Neural cell (in vitro differentiated cells): ENCODE results near the gene TFR2. TPM values are rescaled to one million over a fixed set of nuclear protein-coding genes. Genes with fewer than 3 reads are reported as not detected.

Experiments used
- H2AFZ ChIP-seq: fragments of 200-600, 300-800 bp; sonication (generic), shearing (Covaris generic); 2 replicates; pipeline ENCODE4 v1.6.0; 2014; ENCODE audit warnings: low read depth, mild to moderate bottlenecking, antibody characterized with exemption, low read length, moderate library complexity
- H3F3A ChIP-seq: fragments of 200-600 bp; shearing (Covaris generic); 2 replicates; pipeline ENCODE4 v1.6.1; 2016; ENCODE audit warnings: mild to moderate bottlenecking, moderate library complexity, mixed read lengths, antibody characterized with exemption, low read length; ENCODE audit not compliant: insufficient read depth, poor library complexity, severe bottlenecking
- H3K27ac ChIP-seq: fragments of 200-600, 300-800 bp; sonication (generic), shearing (Covaris generic); 2 replicates; pipeline ENCODE4 v1.5.1; 2014; ENCODE audit warnings: mild to moderate bottlenecking, low read length, moderate library complexity
- H3K27me3 ChIP-seq: fragments of 300-800, 200-600 bp; sonication (generic), shearing (Covaris generic); 2 replicates; pipeline ENCODE4 v1.6.0; 2014; ENCODE audit warnings: mild to moderate bottlenecking, low read depth, low read length, moderate library complexity; ENCODE audit not compliant: insufficient read depth
- H3K36me3 ChIP-seq: fragments of 300-800, 200-600 bp; sonication (generic), shearing (Covaris generic); 2 replicates; pipeline ENCODE4 v1.5.1; 2014; ENCODE audit warnings: mild to moderate bottlenecking, antibody characterized with exemption, low read length, moderate library complexity; ENCODE audit not compliant: insufficient read depth
- H3K4me2 ChIP-seq: fragments of 300-800, 200-600 bp; sonication (generic), shearing (Covaris generic); 2 replicates; pipeline ENCODE4 v1.6.0; 2014; ENCODE audit warnings: mild to moderate bottlenecking, low read length
- H3K4me3 ChIP-seq: fragments of 300-800, 200-600 bp; sonication (generic), shearing (Covaris generic); 2 replicates; pipeline ENCODE4 v1.5.1; 2014; ENCODE audit warnings: mild to moderate bottlenecking, low read length, moderate library complexity
- H3K79me2 ChIP-seq: fragments of 200-600 bp; shearing (Covaris generic); replicated peaks from 2 replicates; pipeline ENCODE4 v1.6.0; 2014; ENCODE audit warnings: mild to moderate bottlenecking, low read length, moderate library complexity; ENCODE audit not compliant: insufficient read depth
- H3K9ac ChIP-seq: fragments of 300-800, 200-600 bp; sonication (generic), shearing (Covaris generic); 2 replicates; pipeline ENCODE4 v1.6.1; 2016; ENCODE audit warnings: mild to moderate bottlenecking, low read length, mixed read lengths
- H3K9me2 ChIP-seq: fragments of 200-600 bp; shearing (Covaris generic); 2 replicates; pipeline ENCODE4 v1.6.1; 2016; ENCODE audit warnings: mild to moderate bottlenecking, low read length, mixed read lengths; ENCODE audit not compliant: insufficient read depth
- H3K9me3 ChIP-seq: fragments of 200-600, 300-800 bp; sonication (generic), shearing (Covaris generic); 2 replicates; pipeline ENCODE4 v1.6.1; 2016; ENCODE audit warnings: mild to moderate bottlenecking, mixed run types, low read length, moderate library complexity, mixed read lengths
- H4K20me1 ChIP-seq: fragments of 200-600 bp; shearing (Covaris generic); 2 replicates; pipeline ENCODE4 v1.6.1; 2016; ENCODE audit warnings: mild to moderate bottlenecking, mixed run types; ENCODE audit not compliant: insufficient read depth
- EP300 ChIP-seq: fragments of 450-650 bp; conservative IDR thresholded peaks from 2 replicates; pipeline ENCODE4 v1.6.1; 2014; ENCODE audit warnings: antibody characterized with exemption, mild to moderate bottlenecking, moderate library complexity; ENCODE audit not compliant: poor library complexity, severe bottlenecking
- EZH2 ChIP-seq: fragments of 200-600, 300-800 bp; shearing (Covaris generic), sonication (generic); IDR thresholded peaks from 2 replicates; pipeline ENCODE4 v1.6.1; 2014; ENCODE audit warnings: antibody characterized with exemption, low read length, borderline replicate concordance, mild to moderate bottlenecking; ENCODE audit not compliant: insufficient read depth, poor library complexity, severe bottlenecking
- MXI1 ChIP-seq: fragments of 450-650 bp; conservative IDR thresholded peaks from 2 replicates; pipeline ENCODE4 v1.6.1; 2014; ENCODE audit warnings: antibody characterized with exemption, mild to moderate bottlenecking; ENCODE audit not compliant: poor library complexity, severe bottlenecking
- POLR2AphosphoS5 ChIP-seq: IDR thresholded peaks from 2 replicates; pipeline ENCODE4 v1.6.1; 2012
- RAD21 ChIP-seq: fragments of 450-650 bp; conservative IDR thresholded peaks from 2 replicates; pipeline ENCODE4 v1.6.1; 2014; ENCODE audit warnings: antibody characterized with exemption, mild to moderate bottlenecking, moderate library complexity
- SMC3 ChIP-seq: fragments of 450-650 bp; conservative IDR thresholded peaks from 2 replicates; pipeline ENCODE4 v1.6.1; 2014; ENCODE audit warnings: antibody characterized with exemption, mild to moderate bottlenecking, moderate library complexity; ENCODE audit not compliant: poor library complexity
- TAF1 ChIP-seq: IDR thresholded peaks from 2 replicates; pipeline ENCODE4 v1.6.1; 2012; ENCODE audit warnings: low read depth
- polyA plus RNA-seq: library from polyadenylated mRNA; depleted of rRNA; stranded (reverse); fragments of >200 nt; gene quantifications from 2 replicates; pipeline ENCODE4 v1.2.3, GENCODE V29; 2014
- TF ChIP-seq, protein P1 (sequence below): fragments of 450-650 bp; IDR thresholded peaks from 2 replicates; pipeline ENCODE4 v1.5.1; 2014; ENCODE audit warnings: antibody characterized with exemption, mild to moderate bottlenecking, moderate library complexity; ENCODE audit not compliant: poor library complexity, severe bottlenecking
- TF ChIP-seq, protein P2 (sequence below): IDR thresholded peaks from 2 replicates; pipeline ENCODE4 v1.6.1; 2012; ENCODE audit warnings: borderline replicate concordance

The TFR2 gene
- polyA plus RNA-seq, 1 donor from 2014 or later = 21.0 TPM

DNA sequence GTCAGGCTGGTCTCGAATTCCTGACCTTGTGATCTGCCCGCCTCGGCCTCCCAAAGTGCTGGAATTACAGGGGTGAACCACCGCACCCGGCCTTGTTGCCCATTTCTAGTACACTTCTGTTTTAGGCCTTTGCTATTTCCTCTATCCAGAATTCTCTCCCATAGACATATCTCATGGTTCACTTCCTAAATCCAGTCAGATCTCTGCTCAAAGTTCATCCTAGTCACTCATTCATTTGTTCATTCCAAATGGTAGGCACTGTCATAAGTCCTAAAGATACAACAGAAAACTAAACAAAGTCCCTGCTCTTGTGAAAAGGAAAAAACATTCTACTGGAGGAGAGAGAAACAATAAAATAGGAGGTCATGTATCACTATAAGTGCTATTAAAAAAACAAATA lies 31.4 kb downstream of the TFR2 start:
- TF ChIP-seq, protein P1, sequence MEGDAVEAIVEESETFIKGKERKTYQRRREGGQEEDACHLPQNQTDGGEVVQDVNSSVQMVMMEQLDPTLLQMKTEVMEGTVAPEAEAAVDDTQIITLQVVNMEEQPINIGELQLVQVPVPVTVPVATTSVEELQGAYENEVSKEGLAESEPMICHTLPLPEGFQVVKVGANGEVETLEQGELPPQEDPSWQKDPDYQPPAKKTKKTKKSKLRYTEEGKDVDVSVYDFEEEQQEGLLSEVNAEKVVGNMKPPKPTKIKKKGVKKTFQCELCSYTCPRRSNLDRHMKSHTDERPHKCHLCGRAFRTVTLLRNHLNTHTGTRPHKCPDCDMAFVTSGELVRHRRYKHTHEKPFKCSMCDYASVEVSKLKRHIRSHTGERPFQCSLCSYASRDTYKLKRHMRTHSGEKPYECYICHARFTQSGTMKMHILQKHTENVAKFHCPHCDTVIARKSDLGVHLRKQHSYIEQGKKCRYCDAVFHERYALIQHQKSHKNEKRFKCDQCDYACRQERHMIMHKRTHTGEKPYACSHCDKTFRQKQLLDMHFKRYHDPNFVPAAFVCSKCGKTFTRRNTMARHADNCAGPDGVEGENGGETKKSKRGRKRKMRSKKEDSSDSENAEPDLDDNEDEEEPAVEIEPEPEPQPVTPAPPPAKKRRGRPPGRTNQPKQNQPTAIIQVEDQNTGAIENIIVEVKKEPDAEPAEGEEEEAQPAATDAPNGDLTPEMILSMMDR = no peak
- TF ChIP-seq MXI1 (no peak), POLR2AphosphoS5 (no peak), EP300 (no peak), SMC3 (no peak), TAF1 (no peak), EZH2 (no peak), RAD21 (no peak)
- TF ChIP-seq, protein P2, sequence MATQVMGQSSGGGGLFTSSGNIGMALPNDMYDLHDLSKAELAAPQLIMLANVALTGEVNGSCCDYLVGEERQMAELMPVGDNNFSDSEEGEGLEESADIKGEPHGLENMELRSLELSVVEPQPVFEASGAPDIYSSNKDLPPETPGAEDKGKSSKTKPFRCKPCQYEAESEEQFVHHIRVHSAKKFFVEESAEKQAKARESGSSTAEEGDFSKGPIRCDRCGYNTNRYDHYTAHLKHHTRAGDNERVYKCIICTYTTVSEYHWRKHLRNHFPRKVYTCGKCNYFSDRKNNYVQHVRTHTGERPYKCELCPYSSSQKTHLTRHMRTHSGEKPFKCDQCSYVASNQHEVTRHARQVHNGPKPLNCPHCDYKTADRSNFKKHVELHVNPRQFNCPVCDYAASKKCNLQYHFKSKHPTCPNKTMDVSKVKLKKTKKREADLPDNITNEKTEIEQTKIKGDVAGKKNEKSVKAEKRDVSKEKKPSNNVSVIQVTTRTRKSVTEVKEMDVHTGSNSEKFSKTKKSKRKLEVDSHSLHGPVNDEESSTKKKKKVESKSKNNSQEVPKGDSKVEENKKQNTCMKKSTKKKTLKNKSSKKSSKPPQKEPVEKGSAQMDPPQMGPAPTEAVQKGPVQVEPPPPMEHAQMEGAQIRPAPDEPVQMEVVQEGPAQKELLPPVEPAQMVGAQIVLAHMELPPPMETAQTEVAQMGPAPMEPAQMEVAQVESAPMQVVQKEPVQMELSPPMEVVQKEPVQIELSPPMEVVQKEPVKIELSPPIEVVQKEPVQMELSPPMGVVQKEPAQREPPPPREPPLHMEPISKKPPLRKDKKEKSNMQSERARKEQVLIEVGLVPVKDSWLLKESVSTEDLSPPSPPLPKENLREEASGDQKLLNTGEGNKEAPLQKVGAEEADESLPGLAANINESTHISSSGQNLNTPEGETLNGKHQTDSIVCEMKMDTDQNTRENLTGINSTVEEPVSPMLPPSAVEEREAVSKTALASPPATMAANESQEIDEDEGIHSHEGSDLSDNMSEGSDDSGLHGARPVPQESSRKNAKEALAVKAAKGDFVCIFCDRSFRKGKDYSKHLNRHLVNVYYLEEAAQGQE = no peak
- no peak overlapping the region for H3K27ac ChIP-seq
- H3F3A ChIP-seq = no peaks in the 10 kb centered on the region
- no peaks in the 10 kb centered on the region for H4K20me1 ChIP-seq
- no peak overlapping the region for H3K9ac ChIP-seq
- no peaks in the 10 kb centered on the region for H3K9me2 ChIP-seq
- H3K4me3 ChIP-seq = no peak overlapping the region
- H3K4me2 ChIP-seq = no peak overlapping the region
- no peaks in the 10 kb centered on the region for H3K9me3 ChIP-seq
- H3K79me2 ChIP-seq = peaks cover 4% of the 10 kb centered on the region
- H3K36me3 ChIP-seq = no peaks in the 10 kb centered on the region
- peaks cover 16% of the 10 kb centered on the region for H3K27me3 ChIP-seq
- no peak overlapping the region for H2AFZ ChIP-seq

DNA sequence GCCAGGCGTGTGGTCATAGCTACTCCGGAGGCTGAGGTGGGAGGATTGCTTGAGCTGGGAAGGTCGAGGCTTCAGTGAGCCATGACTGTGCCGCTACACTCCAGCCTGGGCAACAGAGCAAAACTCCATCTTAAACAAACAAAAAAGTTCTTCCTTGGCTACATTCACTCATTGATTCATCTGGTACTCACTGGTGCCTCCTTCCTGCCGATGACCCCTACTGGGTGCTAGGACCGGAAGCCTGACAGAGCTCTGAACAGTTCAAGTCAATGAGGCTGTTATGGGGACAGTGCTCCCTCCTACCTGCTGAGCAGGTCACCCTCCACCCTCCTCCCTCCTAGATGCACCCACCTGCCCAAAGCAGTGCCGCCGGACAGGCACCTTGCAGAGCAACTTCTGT lies 34.2 kb downstream of the TFR2 start:
- Histone ChIP-seq H3K27me3 (peaks cover 34% of the 10 kb centered on the region), H3K36me3 (no peaks in the 10 kb centered on the region), H3K9me3 (no peaks in the 10 kb centered on the region), H3K9ac (no peak overlapping the region), H3K79me2 (no peaks in the 10 kb centered on the region), H3K4me3 (no peak overlapping the region), H4K20me1 (no peaks in the 10 kb centered on the region), H2AFZ (no peak overlapping the region), H3F3A (no peaks in the 10 kb centered on the region), H3K27ac (no peak overlapping the region), H3K4me2 (no peak overlapping the region), H3K9me2 (no peaks in the 10 kb centered on the region)
- TF ChIP-seq EZH2 (no peak), SMC3 (no peak), POLR2AphosphoS5 (no peak), RAD21 (no peak), TAF1 (no peak), MXI1 (no peak), EP300 (no peak)
- TF ChIP-seq, protein P2 = no peak
